Endothelial cell of umbilical vein (primary cell): ENCODE data around the gene ZKSCAN1. TPM values are rescaled to one million over a fixed set of nuclear protein-coding genes. Genes with fewer than 3 reads are reported as not detected.

Source experiments
- BruUV-seq: library from RNA; stranded (reverse); fragments of 400-500 nt; replicated peaks from 2 replicates; lab custom pipeline; 2021; lab: Mats Ljungman, UMichigan
- CTCF ChIA-PET: fragments of 300-600, 350-600 bp; sonication (Branson Sonifier 250); formaldehyde crosslinking; loops from one replicate; lab custom pipeline; 2021; ENCODE audit warnings: antibody characterized with exemption, inconsistent platforms; lab: Charles Lee
- POLR2A ChIA-PET: fragments of 300-600, 350-600 bp; sonication (Branson Sonifier 250); formaldehyde crosslinking; loops from one replicate; lab custom pipeline; 2021; ENCODE audit warnings: antibody characterized with exemption, inconsistent platforms; lab: Charles Lee
- DNase-seq: peaks from one replicate; pipeline ENCODE4 v3.0.0-alpha.2; 2011; ENCODE audit warnings: low read depth, low spot score
- FAIRE-seq: peaks from 2 replicates; lab custom pipeline; 2011; peaks lifted over from hg19 to GRCh38; lab: Jason Lieb, UNC
- H2AFZ ChIP-seq: 2 replicates; pipeline ENCODE4 v1.6.0; 2012; ENCODE audit warnings: low read depth, low read length, control low read depth, inconsistent platforms
- H3K27ac ChIP-seq: 2 replicates; pipeline ENCODE4 v1.5.1; 2011; ENCODE audit warnings: low read depth, mild to moderate bottlenecking, control low read depth, low read length, moderate library complexity; ENCODE audit not compliant: insufficient read depth
- H3K27me3 ChIP-seq, 2 experiments: 2 replicates each; pipeline versions ENCODE4 v1.6.0 to v1.6.1; 2011; ENCODE audit warnings: low read length in 2 of 2, mixed read lengths in 1 of 2; ENCODE audit not compliant: control insufficient read depth in 2 of 2, insufficient read depth in 2 of 2
- H3K36me3 ChIP-seq, 2 experiments: 2 replicates in 1 of 2; 3 replicates in 1 of 2; pipeline ENCODE4 v1.5.1; 2011; ENCODE audit warnings: low read length in 2 of 2, mild to moderate bottlenecking in 1 of 2, moderate library complexity in 1 of 2; ENCODE audit not compliant: control insufficient read depth in 2 of 2, insufficient read depth in 2 of 2; ENCODE audit errors: extremely low read depth in 1 of 2
- H3K4me1 ChIP-seq: 3 replicates; pipeline ENCODE4 v1.5.1; 2011; ENCODE audit warnings: mild to moderate bottlenecking, low read length; ENCODE audit not compliant: control insufficient read depth, insufficient read depth; ENCODE audit errors: extremely low read depth
- H3K4me2 ChIP-seq: 2 replicates; pipeline ENCODE4 v1.6.1; 2011; ENCODE audit warnings: low read length, control low read depth, mixed read lengths; ENCODE audit not compliant: insufficient read depth
- H3K4me3 ChIP-seq, 3 experiments: fragments of 200-600 bp in 1 of 3; sonication (generic), shearing (Covaris generic) in 1 of 3; replicated peaks in 1 of 3; 2 replicates each; pipeline ENCODE4 v1.5.1; 2011 to 2016; ENCODE audit warnings: control low read depth in 3 of 3, low read length in 3 of 3, mild to moderate bottlenecking in 2 of 3, inconsistent platforms in 1 of 3, low read depth in 1 of 3, moderate library complexity in 1 of 3; ENCODE audit not compliant: insufficient read depth in 1 of 3
- H3K79me2 ChIP-seq: 2 replicates; pipeline ENCODE4 v1.6.0; 2012; ENCODE audit warnings: low read length, inconsistent platforms; ENCODE audit not compliant: control insufficient read depth, insufficient read depth
- H3K9ac ChIP-seq: replicated peaks from 2 replicates; pipeline ENCODE3; 2011; ENCODE audit warnings: low read length, control low read depth; ENCODE audit not compliant: insufficient read depth; ENCODE audit errors: extremely low read depth
- H3K9me1 ChIP-seq: replicated peaks from 3 replicates; pipeline ENCODE4 v1.6.0; 2011; ENCODE audit warnings: mild to moderate bottlenecking, low read length; ENCODE audit not compliant: control insufficient read depth, insufficient read depth; ENCODE audit errors: extremely low read depth
- H3K9me3 ChIP-seq: replicated peaks from 2 replicates; pipeline ENCODE4 v1.5.1; 2012; ENCODE audit warnings: low read length, inconsistent platforms; ENCODE audit not compliant: control insufficient read depth, insufficient read depth
- H4K20me1 ChIP-seq: replicated peaks from 2 replicates; pipeline ENCODE3; 2011; ENCODE audit warnings: mild to moderate bottlenecking, low read length; ENCODE audit not compliant: control insufficient read depth, insufficient read depth; ENCODE audit errors: extremely low read depth
- EZH2 ChIP-seq: IDR thresholded peaks from 2 replicates; pipeline ENCODE4 v1.6.1; 2012; ENCODE audit warnings: borderline replicate concordance, low read depth, mild to moderate bottlenecking, moderate library complexity, low read length, inconsistent platforms; ENCODE audit not compliant: severe bottlenecking
- FOS ChIP-seq: IDR thresholded peaks from 2 replicates; pipeline ENCODE4 v1.6.1; 2011; ENCODE audit warnings: mild to moderate bottlenecking, low read length, moderate library complexity, borderline replicate concordance; ENCODE audit not compliant: insufficient read depth
- GATA2 ChIP-seq: IDR thresholded peaks from 2 replicates; pipeline ENCODE4 v1.7.0; 2011; ENCODE audit warnings: low read depth, mild to moderate bottlenecking, moderate library complexity, mixed read lengths, low read length; ENCODE audit not compliant: insufficient read length, insufficient read depth
- JUN ChIP-seq: IDR thresholded peaks from 2 replicates; pipeline ENCODE4 v1.6.1; 2011; ENCODE audit warnings: borderline replicate concordance, low read depth; ENCODE audit not compliant: insufficient read length, insufficient read depth
- POLR2A ChIP-seq: IDR thresholded peaks from 2 replicates; pipeline ENCODE4 v1.6.1; 2012; ENCODE audit warnings: low read depth, mild to moderate bottlenecking, control low read depth, low read length
- dilution Hi-C: fragments of 300-500 bp; cut with MboI; formaldehyde crosslinking; loops from one replicate; pipeline ENCODE4 v1.15.0; 2019; ENCODE audit warnings: low sequenced_read_pairs; ENCODE audit not compliant: extremely low pct_ligation_motif_present
- intact Hi-C: fragments of 100-400 bp; cut with micrococcal nuclease; formaldehyde crosslinking; loops from one replicate; pipeline ENCODE4 v1.10.0; 2022
- polyA plus RNA-seq, 4 experiments: library from polyadenylated mRNA; depleted of rRNA in 3 of 4; stranded (reverse) in 3 of 4; unstranded in 1 of 4; fragments of >200 nt; gene quantifications; 2 replicates each; pipeline versions ENCODE4 v1.2.1 to v1.2.3, GENCODE V29; 2011 to 2012; ENCODE audit warnings: missing spikeins in 1 of 4
- total RNA-seq: library from RNA; stranded (reverse); gene quantifications from 2 replicates; pipeline ENCODE4 v1.2.3, GENCODE V29; 2021
- TF ChIP-seq, protein P1 (sequence below): IDR thresholded peaks from 2 replicates; pipeline ENCODE4 v1.6.1; 2011; ENCODE audit not compliant: insufficient read depth, insufficient read length
- TF ChIP-seq, protein P2 (sequence below), 2 donors: IDR thresholded peaks; 1 replicate in 1 of 2; 2 replicates in 1 of 2; pipeline ENCODE4 v1.5.1; 2011; ENCODE audit warnings: low read length in 2 of 2, mild to moderate bottlenecking in 2 of 2, moderate library complexity in 2 of 2, control low read depth in 1 of 2, inconsistent platforms in 1 of 2, low read depth in 1 of 2; ENCODE audit not compliant: insufficient read depth in 1 of 2; ENCODE audit errors: extremely low read depth in 1 of 2

Gene ZKSCAN1
- total and polyA plus RNA-seq, 2 donors (not counting 3 experiments of a cell fraction or from before 2014, with no cell fraction given), result 12.3 to 57.8 TPM

- dilution Hi-C loops (no loop called here), intact Hi-C loops (no loop called here)
- no peak overlapping the region for H3K4me3 ChIP-seq
- H3K9me1 ChIP-seq, result no peaks in the 10 kb centered on the region
- H3K9me3 ChIP-seq, result no peaks in the 10 kb centered on the region
- CTCF ChIA-PET, result interaction anchor here (0.6 to 0.9 kb wide), 2 partner anchors 18 to 19 kb away, joined by 3 read pairs; no protein-coding TSS in a partner anchor
- H3K27ac ChIP-seq, result peak overlapping the region; percentile 58
- H3K4me1 ChIP-seq, result peaks cover 9% of the 10 kb centered on the region
- H3K4me2 ChIP-seq, result no peak overlapping the region
- H2AFZ ChIP-seq, result no peak overlapping the region
- DNase-seq (peak; percentile 46), FAIRE-seq (peak; percentile 83)
- H3K9ac ChIP-seq, result no peak overlapping the region
- no peaks in the 10 kb centered on the region for H4K20me1 ChIP-seq
- TF ChIP-seq FOS (peak; percentile 35), GATA2 (peak; percentile 75), EZH2 (no peak), JUN (peak; percentile 46)
- BruUV-seq, result no TSS peak
- peaks cover 19 to 41% of the 10 kb centered on the region in 2 experiments for H3K36me3 ChIP-seq
- POLR2A ChIA-PET, result no interaction called here
- no peaks in the 10 kb centered on the region for H3K79me2 ChIP-seq
- H3K27me3 ChIP-seq, result no peaks in the 10 kb centered on the region
Measured at GRCh38 chr7:100034871-100035510, 19.6 kb downstream of the ZKSCAN1 start.

- TF ChIP-seq POLR2A (no peak), GATA2 (no peak)
- TF ChIP-seq, protein P1, sequence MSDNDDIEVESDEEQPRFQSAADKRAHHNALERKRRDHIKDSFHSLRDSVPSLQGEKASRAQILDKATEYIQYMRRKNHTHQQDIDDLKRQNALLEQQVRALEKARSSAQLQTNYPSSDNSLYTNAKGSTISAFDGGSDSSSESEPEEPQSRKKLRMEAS, result no peak
- TF ChIP-seq, protein P2, sequence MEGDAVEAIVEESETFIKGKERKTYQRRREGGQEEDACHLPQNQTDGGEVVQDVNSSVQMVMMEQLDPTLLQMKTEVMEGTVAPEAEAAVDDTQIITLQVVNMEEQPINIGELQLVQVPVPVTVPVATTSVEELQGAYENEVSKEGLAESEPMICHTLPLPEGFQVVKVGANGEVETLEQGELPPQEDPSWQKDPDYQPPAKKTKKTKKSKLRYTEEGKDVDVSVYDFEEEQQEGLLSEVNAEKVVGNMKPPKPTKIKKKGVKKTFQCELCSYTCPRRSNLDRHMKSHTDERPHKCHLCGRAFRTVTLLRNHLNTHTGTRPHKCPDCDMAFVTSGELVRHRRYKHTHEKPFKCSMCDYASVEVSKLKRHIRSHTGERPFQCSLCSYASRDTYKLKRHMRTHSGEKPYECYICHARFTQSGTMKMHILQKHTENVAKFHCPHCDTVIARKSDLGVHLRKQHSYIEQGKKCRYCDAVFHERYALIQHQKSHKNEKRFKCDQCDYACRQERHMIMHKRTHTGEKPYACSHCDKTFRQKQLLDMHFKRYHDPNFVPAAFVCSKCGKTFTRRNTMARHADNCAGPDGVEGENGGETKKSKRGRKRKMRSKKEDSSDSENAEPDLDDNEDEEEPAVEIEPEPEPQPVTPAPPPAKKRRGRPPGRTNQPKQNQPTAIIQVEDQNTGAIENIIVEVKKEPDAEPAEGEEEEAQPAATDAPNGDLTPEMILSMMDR (IDR thresholded peaks at IDR 0.05; ENCODE audit: extremely low read depth in 1 of 2, insufficient read depth in 1 of 2, low read depth in 1 of 2, low read length in 2 of 2), result no peak
- H3K9ac ChIP-seq, result no peak overlapping the region
- DNase-seq, result no peak
- dilution Hi-C loops, result no loop called here
- H3K9me3 ChIP-seq, result no peaks in the 10 kb centered on the region
- POLR2A ChIA-PET, result no interaction called here
- H3K4me3 ChIP-seq, result no peak overlapping the region
- H3K79me2 ChIP-seq, result no peaks in the 10 kb centered on the region
- H4K20me1 ChIP-seq, result no peaks in the 10 kb centered on the region
- no peaks in the 10 kb centered on the region for H3K27me3 ChIP-seq
- no peak overlapping the region for H3K4me2 ChIP-seq
- no TSS peak for BruUV-seq
- no peak for FAIRE-seq
- intact Hi-C loops, result no loop called here
- CTCF ChIA-PET, result interaction anchor here (0.9 kb wide), 1 partner anchor 18 kb away, joined by 3 read pairs; no protein-coding TSS in a partner anchor
- peak overlapping the region; percentile 60 for H3K27ac ChIP-seq
- peaks cover 19 to 33% of the 10 kb centered on the region in 2 experiments for H3K36me3 ChIP-seq
- no peak overlapping the region for H2AFZ ChIP-seq
- H3K4me1 ChIP-seq, result peaks cover 14% of the 10 kb centered on the region
- H3K9me1 ChIP-seq, result no peaks in the 10 kb centered on the region
Measured at GRCh38 chr7:100035876-100036275, 20.5 kb downstream of the ZKSCAN1 start.
